HL-60 (cell line): ENCODE results near the gene KDM4C.
"Not testable (repeated sequence)": the region's sequence is repeated elsewhere in the genome, so short reads cannot be mapped to it uniquely, and the experiment has no call there.

Experiments used
- DNase-seq, 2 experiments: peaks; one replicate each; pipeline ENCODE4 v3.0.0-alpha.2; 2010 to 2020; ENCODE audit warnings: low read depth in 1 of 2, low spot score in 1 of 2
- H3K27ac ChIP-seq: fragments of 250-450 bp; sonication (Bioruptor Pico); replicated peaks from 2 replicates; pipeline ENCODE4 v1.5.1; 2020; ENCODE audit warnings: mild to moderate bottlenecking, moderate library complexity
- H3K27me3 ChIP-seq: fragments of 250-450 bp; sonication (Bioruptor Pico); 2 replicates; pipeline ENCODE4 v1.5.1; 2021; ENCODE audit warnings: mild to moderate bottlenecking, moderate library complexity; ENCODE audit not compliant: insufficient read depth, poor library complexity, severe bottlenecking
- H3K4me3 ChIP-seq: replicated peaks from 2 replicates; pipeline ENCODE4 v1.5.1; 2011; ENCODE audit warnings: mild to moderate bottlenecking, control low read depth, low read length; ENCODE audit not compliant: insufficient read depth
- CTCF ChIP-seq: IDR thresholded peaks from one replicate; pipeline ENCODE4 v1.5.1; 2011; ENCODE audit warnings: low read length, control low read depth, inconsistent platforms; ENCODE audit not compliant: insufficient read depth
- GABPA ChIP-seq: IDR thresholded peaks from 2 replicates; pipeline ENCODE4 v1.6.1; 2012; ENCODE audit warnings: low read depth
- POLR2AphosphoS5 ChIP-seq: IDR thresholded peaks from 2 replicates; pipeline ENCODE4 v1.6.1; 2012; ENCODE audit warnings: low read depth
- REST ChIP-seq: IDR thresholded peaks from 2 replicates; pipeline ENCODE4 v1.6.1; 2012; ENCODE audit warnings: low read depth; ENCODE audit not compliant: insufficient replicate concordance
- SPI1 ChIP-seq: IDR thresholded peaks from 2 replicates; pipeline ENCODE4 v1.6.1; 2012; ENCODE audit warnings: low read depth, mild to moderate bottlenecking, borderline replicate concordance

KDM4C gene

DNA sequence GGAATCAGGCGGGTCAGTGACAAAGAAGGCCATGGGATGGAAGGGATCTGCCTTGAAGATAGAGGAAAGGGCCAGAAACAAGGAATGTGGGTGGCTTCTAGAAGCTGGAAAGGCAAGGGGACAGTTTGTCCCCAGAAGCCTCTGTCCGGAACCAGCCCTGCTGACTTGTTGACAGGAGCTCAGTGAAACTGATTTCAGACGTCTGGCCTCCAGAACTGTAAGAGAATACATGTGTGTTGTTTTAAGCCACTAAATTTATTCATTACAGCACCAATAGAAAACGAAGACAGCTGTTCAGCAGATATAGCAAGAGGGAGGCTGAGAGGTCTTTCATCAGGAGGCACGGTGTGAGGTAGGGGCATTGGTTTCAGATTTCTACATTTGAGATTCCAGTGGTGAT lies 422.5 kb downstream of the KDM4C start:
- Histone ChIP-seq H3K27me3 (no peaks in the 10 kb centered on the region), H3K27ac (no peak overlapping the region), H3K4me3 (no peak overlapping the region)
- no peak for DNase-seq
- no peak for TF ChIP-seq SPI1
- TF ChIP-seq POLR2AphosphoS5: no peak
- no peak for TF ChIP-seq CTCF
- TF ChIP-seq REST: no peak
- TF ChIP-seq GABPA: no peak

DNA sequence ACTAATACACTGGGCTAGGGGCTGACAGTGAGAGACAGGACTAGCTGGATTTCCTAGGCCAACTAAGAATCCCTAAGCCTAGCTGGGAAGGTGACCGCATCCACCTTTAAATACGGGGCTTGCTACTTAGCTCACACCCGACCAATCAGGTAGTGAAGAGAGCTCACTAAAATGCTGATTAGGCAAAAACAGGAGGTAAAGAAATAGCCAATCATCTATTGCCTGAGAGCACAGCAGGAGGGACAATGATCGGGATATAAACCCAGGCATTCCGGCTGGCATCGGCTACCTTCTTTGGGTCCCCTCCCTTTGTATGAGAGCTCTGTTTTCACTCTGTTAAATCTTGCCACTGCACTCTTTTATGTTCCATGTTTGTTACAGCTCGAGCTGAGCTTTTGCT lies 425.4 kb downstream of the KDM4C start:
- not testable (repeated sequence) for DNase-seq, H3K27me3 ChIP-seq, H3K27ac ChIP-seq, H3K4me3 ChIP-seq

GRCh38 chr9:7185612-7186011 lies 427.8 kb downstream of the KDM4C start:
- DNase-seq: no peak
- no peak for TF ChIP-seq GABPA
- TF ChIP-seq CTCF: no peak
- TF ChIP-seq SPI1: no peak
- no peak for TF ChIP-seq REST
- no peak for TF ChIP-seq POLR2AphosphoS5
- Histone ChIP-seq H3K27me3 (no peaks in the 10 kb centered on the region), H3K27ac (no peak overlapping the region), H3K4me3 (no peak overlapping the region)

- TF ChIP-seq GABPA: no peak
- peak; percentile 92 for TF ChIP-seq CTCF
Measured at GRCh38 chr9:7186175-7186574, 428.4 kb downstream of the KDM4C start.

More at GRCh38 chr9:7186175-7186574, 428.4 kb downstream of the KDM4C start:
- DNase-seq: peak; percentile 13 to 42
- Histone ChIP-seq H3K27me3 (no peaks in the 10 kb centered on the region), H3K4me3 (no peak overlapping the region), H3K27ac (no peak overlapping the region)
